GM23338 (cell line): Measurements from ENCODE around the gene THSD4.

Source experiments
- EZH2 ChIP-seq: fragments of 200-600 bp; sonication (generic); IDR thresholded peaks from one replicate; pipeline ENCODE4 v1.8.0; 2017; ENCODE audit warnings: antibody characterized with exemption, mild to moderate bottlenecking, low read depth; ENCODE audit not compliant: unreplicated experiment
- EZH2phosphoT487 ChIP-seq: fragments of 200-600 bp; sonication (generic); IDR thresholded peaks from one replicate; pipeline ENCODE4 v1.8.1; 2018; ENCODE audit warnings: antibody characterized with exemption; ENCODE audit not compliant: unreplicated experiment
- POLR2AphosphoS5 ChIP-seq: IDR thresholded peaks from 2 replicates; pipeline ENCODE4 v1.6.1; 2016; ENCODE audit warnings: antibody characterized with exemption, low read depth
- REST ChIP-seq: IDR thresholded peaks from one replicate; pipeline ENCODE4 v1.6.1; 2018; ENCODE audit warnings: antibody characterized with exemption; ENCODE audit not compliant: unreplicated experiment
- ZNF114 ChIP-seq: fragments of 250-450 bp; sonication (Bioruptor Pico); IDR thresholded peaks from 2 replicates; pipeline ENCODE4 v1.5.0; 2020; ENCODE audit warnings: mild to moderate bottlenecking, moderate library complexity
- TF ChIP-seq, protein P1 (sequence below), 2 experiments: fragments of 200-600 bp in 1 of 2; sonication (generic) in 1 of 2; conservative IDR thresholded peaks; 2 replicates each; pipeline versions ENCODE4 v1.5.1 to v1.6.1; 2016 to 2017; ENCODE audit warnings: antibody characterized with exemption in 2 of 2, low read depth in 2 of 2, mild to moderate bottlenecking in 2 of 2, moderate library complexity in 1 of 2

DNA sequence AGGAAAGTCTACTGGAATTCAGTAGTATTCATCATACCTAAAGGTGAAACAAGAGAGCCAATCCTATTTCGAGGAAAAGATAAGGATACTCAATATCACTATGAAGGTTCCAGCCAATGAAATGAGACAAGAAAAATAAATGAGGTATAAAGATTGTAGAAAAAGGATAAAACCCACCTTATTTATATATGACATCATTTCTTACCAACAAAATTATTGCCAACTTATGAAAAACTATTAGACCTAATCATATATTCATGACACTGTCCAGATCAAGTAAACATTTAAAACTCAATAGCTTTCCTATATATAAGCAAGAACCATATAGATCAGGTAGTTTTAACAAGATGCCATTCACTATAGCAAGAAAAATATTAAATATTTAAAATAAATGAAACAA, 584.7 kb downstream of the THSD4 start:
- TF ChIP-seq, protein P1, sequence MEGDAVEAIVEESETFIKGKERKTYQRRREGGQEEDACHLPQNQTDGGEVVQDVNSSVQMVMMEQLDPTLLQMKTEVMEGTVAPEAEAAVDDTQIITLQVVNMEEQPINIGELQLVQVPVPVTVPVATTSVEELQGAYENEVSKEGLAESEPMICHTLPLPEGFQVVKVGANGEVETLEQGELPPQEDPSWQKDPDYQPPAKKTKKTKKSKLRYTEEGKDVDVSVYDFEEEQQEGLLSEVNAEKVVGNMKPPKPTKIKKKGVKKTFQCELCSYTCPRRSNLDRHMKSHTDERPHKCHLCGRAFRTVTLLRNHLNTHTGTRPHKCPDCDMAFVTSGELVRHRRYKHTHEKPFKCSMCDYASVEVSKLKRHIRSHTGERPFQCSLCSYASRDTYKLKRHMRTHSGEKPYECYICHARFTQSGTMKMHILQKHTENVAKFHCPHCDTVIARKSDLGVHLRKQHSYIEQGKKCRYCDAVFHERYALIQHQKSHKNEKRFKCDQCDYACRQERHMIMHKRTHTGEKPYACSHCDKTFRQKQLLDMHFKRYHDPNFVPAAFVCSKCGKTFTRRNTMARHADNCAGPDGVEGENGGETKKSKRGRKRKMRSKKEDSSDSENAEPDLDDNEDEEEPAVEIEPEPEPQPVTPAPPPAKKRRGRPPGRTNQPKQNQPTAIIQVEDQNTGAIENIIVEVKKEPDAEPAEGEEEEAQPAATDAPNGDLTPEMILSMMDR (conservative IDR thresholded peaks at IDR 0.05; ENCODE audit: low read depth in 2 of 2), result no peak
- TF ChIP-seq EZH2phosphoT487 (no peak), EZH2 (no peak), POLR2AphosphoS5 (no peak), REST (no peak), ZNF114 (CRISPR knock-in tag) (no peak)
